HG03442 (cell line): ENCODE data around the gene CMC2.

ENCODE experiments used
- ATAC-seq: cut with Tn5 transposase; IDR thresholded peaks from one replicate; pipeline ENCODE4 v1.9.1; 2021; ENCODE audit warnings: mild to moderate bottlenecking, moderate library complexity; ENCODE audit not compliant: unreplicated experiment

CMC2 gene

DNA sequence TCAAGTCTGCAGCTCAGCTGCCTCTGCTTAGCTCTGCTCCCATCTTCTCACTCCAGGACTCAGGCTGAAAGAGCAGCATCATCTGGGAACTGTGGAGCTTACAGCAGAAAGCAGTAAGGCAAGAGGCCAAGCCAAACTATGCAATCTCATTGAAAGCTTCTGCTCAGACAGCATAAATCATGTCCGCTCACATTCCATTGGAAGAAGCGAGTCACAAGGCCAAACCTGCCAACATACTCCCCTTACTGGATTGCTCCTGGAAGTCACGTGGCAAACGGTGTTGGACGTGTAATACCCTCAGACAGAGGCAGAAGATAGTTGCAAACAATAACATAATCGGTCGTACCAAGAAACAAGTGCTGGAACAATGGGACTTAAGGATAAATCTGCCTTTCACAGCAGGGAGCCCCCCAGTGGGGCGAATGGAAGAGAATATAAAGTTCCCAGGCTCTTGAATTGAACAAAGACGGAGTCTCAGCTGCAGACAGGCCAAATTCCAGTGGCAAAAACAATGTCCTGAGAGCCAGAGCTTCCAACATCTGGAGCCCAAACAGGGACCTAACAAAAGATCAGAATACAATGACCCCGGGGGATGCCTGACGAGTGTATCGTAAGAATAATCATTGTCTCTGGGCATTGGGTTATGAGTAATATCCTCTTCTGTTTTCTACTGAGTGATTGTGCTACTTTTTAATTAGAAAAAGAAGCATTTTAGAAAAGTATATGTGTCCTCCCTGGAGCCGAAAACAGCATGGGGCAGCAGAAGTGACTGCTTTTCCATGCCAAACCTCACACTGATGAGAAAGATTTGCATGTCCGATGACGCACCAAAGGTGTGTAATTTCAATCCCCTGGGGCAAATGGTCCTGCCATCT is 68.4 kb downstream of the CMC2 start:
- no peak for ATAC-seq

DNA sequence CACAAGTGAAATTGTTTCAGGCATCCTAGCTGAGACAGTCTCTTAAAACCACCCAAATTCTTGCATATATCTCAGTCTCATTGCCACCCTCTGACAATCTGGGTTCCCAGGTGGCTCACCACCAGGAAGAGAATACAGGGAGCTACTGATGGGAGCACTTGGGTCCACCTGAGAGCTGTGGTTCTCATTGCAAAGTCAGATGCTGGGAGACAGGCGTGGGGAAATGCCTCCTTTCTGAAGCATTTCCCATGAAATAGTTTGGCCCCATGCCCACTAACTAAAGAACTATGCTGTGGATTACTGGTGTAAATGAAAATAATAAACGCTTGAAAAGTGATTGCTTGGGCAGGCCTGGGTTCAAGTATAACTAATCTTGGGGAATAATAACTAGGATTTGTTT is 70.3 kb downstream of the CMC2 start:
- no peak for ATAC-seq

DNA sequence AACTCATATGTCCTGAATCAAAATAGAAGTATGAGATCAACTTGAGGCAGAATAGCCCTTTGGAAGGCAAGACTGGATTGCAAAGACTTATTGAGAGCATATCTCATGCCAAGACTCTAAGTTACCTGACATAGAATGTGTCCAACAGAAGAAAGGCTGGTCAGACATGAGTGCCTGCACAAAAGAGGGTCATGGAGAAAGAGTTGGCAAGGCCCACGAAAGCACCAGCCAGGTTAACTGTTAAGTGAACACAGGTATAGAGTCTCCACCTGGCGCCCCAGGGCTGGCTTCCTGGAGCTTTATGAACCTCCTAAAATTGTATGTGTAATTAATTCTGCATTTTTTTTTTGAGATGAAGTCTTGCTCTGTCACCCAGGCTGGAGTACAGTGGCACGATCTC is 71.0 kb downstream of the CMC2 start:
- no peak for ATAC-seq

DNA sequence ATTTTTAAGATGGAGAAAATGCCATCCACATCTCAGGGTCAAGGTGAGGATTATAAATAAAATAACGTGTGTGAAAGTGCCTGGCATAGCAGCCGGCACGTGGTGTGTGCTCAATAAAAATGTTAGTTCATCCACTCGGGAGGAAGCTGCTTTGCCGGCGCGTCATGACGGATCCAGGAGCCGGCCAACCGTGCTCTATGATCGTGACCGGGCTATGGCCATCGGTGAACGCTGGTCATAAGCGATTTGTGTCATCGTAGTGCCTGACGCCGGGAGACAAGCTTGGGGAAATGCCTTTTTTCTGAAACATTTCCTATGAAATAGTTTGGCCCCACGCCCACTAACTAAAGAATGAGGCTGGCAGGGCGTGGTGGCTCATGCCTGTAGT is 74.0 kb downstream of the CMC2 start:
- ATAC-seq = no peak

DNA sequence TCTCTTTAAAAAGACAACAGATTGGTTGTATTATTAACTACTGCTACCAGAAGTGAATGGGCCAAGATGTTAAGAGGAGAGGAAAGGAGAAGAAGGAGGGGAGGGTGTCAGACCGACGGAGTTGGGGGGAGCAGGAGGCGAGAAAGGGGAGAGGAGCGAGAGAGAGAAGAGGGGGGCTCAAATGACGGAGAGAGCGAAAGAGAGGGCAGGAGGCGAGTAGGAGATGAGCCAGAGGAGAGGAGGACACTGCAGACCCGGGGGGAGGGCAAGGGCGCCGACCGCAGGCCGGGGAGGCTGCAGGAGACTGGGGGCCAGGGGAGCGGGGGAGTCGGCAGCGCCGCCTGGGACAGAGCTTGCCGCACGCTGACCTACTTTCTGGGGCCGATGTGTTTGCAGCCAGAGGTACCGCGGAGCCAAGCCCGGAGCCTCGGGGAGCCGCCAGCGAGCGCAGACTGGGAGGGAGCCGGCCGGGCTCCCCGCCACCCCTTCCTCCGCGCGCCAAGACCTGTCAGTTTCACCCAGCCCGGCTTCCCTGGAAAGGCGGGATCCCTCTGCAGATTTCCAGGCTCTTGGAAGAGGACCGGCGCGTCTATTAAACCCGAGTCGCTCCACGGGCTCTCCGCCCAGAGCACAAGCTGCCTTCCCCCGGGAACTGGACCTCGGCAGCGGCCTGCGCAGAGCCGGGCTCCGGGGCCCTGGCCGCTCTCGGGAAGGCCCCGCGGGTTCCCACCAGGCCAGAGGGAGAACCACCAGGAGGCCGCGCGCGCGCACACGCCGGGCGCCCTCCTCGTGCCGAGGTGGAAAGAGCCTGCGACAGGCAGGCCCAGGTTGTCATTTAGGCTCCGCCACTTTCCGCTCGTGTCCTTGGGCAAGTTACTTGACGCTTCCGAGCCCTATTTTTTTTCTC is 74.6 kb downstream of the CMC2 start:
- no peak for ATAC-seq

DNA sequence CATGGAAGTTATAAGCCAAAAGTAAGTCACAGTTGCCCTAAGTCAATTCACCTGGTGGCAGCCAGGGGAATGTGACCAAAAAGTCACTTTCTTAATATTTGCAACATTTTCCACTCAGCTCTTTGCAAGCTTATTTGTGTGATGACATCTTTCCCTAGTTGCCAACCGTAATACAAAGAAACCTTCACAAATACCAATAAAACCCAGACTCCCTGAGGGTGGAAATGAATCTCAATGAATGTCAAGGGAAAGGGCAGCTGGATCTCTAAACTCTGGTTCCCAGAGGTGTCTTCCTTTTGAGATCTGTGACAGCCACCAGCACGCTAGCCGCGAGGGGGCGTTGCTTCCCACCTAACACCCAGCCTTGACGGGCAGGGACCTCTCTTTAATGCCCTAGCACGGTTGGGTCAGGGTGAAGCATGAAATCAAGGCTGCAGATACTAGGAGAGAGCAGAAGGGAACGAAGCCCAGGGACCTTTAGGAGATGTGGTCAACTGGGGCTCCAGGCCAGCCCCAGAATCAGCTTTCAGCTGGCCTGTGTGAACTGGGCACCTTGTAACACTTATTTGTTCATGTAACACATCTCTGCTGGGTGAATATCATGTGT is 82.2 kb downstream of the CMC2 start:
- no peak for ATAC-seq

DNA sequence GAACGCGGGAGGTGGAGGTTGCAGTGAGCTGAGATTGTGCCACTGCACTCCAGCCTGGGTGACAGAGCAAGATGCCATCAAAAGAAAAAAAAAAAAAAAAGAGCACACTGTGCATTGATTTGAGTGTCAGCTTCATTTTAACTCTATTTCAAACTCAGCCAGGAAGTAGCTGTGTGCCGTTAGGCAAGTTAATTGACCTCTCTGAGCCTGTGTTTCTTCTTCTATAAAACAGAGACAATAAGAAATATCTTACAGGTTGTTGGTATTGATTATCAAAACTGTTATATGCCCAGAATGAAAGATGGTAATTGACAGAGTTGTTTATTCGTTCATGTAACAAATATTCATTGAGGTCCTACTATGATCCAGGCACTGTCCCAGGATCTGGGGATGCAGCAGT is 83.3 kb downstream of the CMC2 start:
- no peak for ATAC-seq
